ENCODE data around the gene PAX2.

DNA sequence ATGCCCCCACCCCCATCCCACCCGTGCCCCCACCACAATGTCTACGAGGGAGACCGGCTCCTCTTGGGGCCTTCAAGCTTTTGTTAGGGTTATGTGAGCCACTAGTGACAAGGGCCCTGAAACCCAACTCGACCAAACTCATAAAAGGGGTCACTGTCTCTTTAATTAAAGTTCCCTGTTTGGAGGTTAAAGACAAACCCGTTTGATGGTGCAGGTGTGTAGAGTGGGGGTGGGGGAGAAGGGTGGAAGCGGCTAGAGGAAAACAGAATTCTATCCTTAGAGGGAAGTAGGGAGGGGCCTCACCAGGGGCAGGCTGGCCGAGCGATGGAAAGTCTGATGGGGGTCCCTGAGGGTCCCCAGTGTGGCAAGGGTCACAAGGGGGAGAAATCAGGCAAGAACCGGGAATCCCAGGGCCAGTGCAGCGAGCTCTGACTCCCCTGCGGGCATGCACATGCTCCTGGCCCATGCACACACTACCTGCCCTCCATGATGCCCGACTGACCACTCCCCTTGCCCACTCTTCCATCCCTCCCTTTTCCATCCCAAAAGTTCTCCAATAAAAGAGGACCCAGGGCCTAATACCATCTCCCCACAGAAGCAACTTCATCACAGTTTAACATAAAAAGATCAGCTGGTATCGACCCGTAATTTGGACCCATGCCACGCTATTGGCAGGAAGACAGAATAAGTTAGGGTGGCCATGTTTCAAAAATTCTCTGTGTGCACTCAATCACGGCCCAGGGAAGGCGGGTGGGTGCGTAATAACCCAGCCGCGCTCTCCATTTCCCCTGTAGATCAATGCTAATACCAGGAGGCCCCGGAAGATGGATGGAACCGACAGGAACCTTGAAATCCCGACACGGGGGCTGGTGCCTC is 131.4 kb downstream of the PAX2 start:
- TF ChIP-seq, protein P1, sequence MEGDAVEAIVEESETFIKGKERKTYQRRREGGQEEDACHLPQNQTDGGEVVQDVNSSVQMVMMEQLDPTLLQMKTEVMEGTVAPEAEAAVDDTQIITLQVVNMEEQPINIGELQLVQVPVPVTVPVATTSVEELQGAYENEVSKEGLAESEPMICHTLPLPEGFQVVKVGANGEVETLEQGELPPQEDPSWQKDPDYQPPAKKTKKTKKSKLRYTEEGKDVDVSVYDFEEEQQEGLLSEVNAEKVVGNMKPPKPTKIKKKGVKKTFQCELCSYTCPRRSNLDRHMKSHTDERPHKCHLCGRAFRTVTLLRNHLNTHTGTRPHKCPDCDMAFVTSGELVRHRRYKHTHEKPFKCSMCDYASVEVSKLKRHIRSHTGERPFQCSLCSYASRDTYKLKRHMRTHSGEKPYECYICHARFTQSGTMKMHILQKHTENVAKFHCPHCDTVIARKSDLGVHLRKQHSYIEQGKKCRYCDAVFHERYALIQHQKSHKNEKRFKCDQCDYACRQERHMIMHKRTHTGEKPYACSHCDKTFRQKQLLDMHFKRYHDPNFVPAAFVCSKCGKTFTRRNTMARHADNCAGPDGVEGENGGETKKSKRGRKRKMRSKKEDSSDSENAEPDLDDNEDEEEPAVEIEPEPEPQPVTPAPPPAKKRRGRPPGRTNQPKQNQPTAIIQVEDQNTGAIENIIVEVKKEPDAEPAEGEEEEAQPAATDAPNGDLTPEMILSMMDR (IDR thresholded peaks at IDR 0.05; ENCODE audit: insufficient read depth, low read length) = no peak
- TF ChIP-seq POLR2AphosphoS5 (IDR thresholded peaks at IDR 0.05; ENCODE audit: low read depth) = no peak
- no peak for TF ChIP-seq GABPA (IDR thresholded peaks at IDR 0.05; ENCODE audit: low read depth)
- TF ChIP-seq REST (IDR thresholded peaks at IDR 0.05; ENCODE audit: insufficient replicate concordance, low read depth) = no peak
